ENCODE results near the gene MET. TPM values are rescaled to one million over a fixed set of nuclear protein-coding genes. Genes with fewer than 3 reads are reported as not detected.
"Not testable (repeated sequence)": the region's sequence is repeated elsewhere in the genome, so short reads cannot be mapped to it uniquely, and the experiment has no call there.

MET gene
- total RNA-seq, 1 donor from 2014 or later = 34.2 TPM

GRCh38 chr7:116653646-116654045 lies 18.4 kb upstream of the MET start:
- Mint-ChIP-seq H3K4me3 (no peak overlapping the region), H3K9me3 (peaks cover 2% of the 10 kb centered on the region), H3K4me1 (ENCODE audit: unreplicated experiment) (peaks cover 3% of the 10 kb centered on the region), H3K36me3 (no peaks in the 10 kb centered on the region), H3K27me3 (no peaks in the 10 kb centered on the region), H3K27ac (no peak overlapping the region)
- DNase-seq (ENCODE audit: extremely low spot score, unreplicated experiment) = no peak
- TF ChIP-seq CTCF (conservative IDR thresholded peaks at IDR 0.05) = no peak

- not testable (repeated sequence) for H3K4me3 Mint-ChIP-seq; H3K36me3 Mint-ChIP-seq; H3K27me3 Mint-ChIP-seq; H3K9me3 Mint-ChIP-seq; DNase-seq (ENCODE audit: extremely low spot score, unreplicated experiment); H3K27ac Mint-ChIP-seq
- peaks cover 13% of the 10 kb centered on the region for H3K4me1 Mint-ChIP-seq (ENCODE audit: unreplicated experiment)
Measured at GRCh38 chr7:116659248-116659647, 12.7 kb upstream of the MET start.

GRCh38 chr7:116661865-116662264 lies 10.1 kb upstream of the MET start:
- DNase-seq (ENCODE audit: extremely low spot score, unreplicated experiment) = no peak
- Mint-ChIP-seq H3K9me3 (peaks cover 4% of the 10 kb centered on the region), H3K36me3 (peaks cover 4% of the 10 kb centered on the region), H3K4me3 (no peak overlapping the region), H3K4me1 (ENCODE audit: unreplicated experiment) (peaks cover 17% of the 10 kb centered on the region), H3K27ac (no peak overlapping the region), H3K27me3 (peaks cover 2% of the 10 kb centered on the region)
- TF ChIP-seq CTCF (conservative IDR thresholded peaks at IDR 0.05) = no peak

GRCh38 chr7:116663744-116664143 lies 8.3 kb upstream of the MET start:
- no peak for TF ChIP-seq CTCF (conservative IDR thresholded peaks at IDR 0.05)
- H3K36me3 Mint-ChIP-seq = peaks cover 4% of the 10 kb centered on the region
- peaks cover 6% of the 10 kb centered on the region for H3K27me3 Mint-ChIP-seq
- no peak for DNase-seq (ENCODE audit: extremely low spot score, unreplicated experiment)
- H3K4me3 Mint-ChIP-seq = no peak overlapping the region
- H3K9me3 Mint-ChIP-seq = peaks cover 1% of the 10 kb centered on the region
- H3K4me1 Mint-ChIP-seq (ENCODE audit: unreplicated experiment) = peaks cover 17% of the 10 kb centered on the region
- H3K27ac Mint-ChIP-seq = no peak overlapping the region

DNA sequence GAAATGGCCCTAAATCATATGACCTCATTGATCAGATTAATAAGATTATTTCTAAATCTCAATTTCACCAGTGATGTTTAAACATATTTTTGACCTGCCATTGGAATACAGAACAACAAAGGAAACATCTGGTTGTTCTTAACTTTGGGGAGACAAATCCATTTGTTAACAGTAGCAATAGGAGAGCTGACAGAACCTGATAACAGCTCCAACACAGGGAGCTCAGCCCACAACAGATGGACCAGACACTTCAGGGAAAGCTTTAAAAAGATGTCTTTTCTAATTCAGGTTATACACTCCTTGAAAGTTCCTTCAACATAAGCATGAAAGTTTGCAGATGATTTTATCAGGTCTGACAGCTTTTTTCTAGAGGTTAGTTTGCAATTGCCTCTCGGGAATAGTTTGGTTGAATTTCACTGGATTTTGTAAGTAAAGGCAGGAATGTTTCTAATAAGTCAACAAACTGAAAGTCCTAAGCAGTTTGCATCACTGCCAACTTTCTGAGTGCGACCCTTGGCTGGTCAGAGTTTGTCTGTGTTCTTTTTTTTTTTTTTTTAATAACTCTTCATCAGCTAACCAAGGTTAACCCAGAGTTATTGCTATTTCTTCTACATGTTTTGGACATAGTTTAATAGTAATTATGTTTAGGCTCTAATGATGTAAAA lies 6.5 kb upstream of the MET start:
- no peak for DNase-seq (ENCODE audit: extremely low spot score, unreplicated experiment)
- no peak for TF ChIP-seq CTCF (conservative IDR thresholded peaks at IDR 0.05)
- H3K9me3 Mint-ChIP-seq = no peaks in the 10 kb centered on the region
- H3K4me3 Mint-ChIP-seq = no peak overlapping the region
- H3K27ac Mint-ChIP-seq = no peak overlapping the region
- H3K36me3 Mint-ChIP-seq = peaks cover under 1% of the 10 kb centered on the region
- H3K4me1 Mint-ChIP-seq (ENCODE audit: unreplicated experiment) = peaks cover 17% of the 10 kb centered on the region
- H3K27me3 Mint-ChIP-seq = peaks cover 16% of the 10 kb centered on the region

GRCh38 chr7:116669769-116670168 lies 2.2 kb upstream of the MET start:
- H3K27me3 Mint-ChIP-seq = peaks cover 38% of the 10 kb centered on the region
- DNase-seq (ENCODE audit: extremely low spot score, unreplicated experiment) = no peak
- H3K27ac Mint-ChIP-seq = no peak overlapping the region
- TF ChIP-seq CTCF (conservative IDR thresholded peaks at IDR 0.05) = no peak
- H3K4me3 Mint-ChIP-seq = no peak overlapping the region
- H3K36me3 Mint-ChIP-seq = no peaks in the 10 kb centered on the region
- peaks cover 25% of the 10 kb centered on the region for H3K4me1 Mint-ChIP-seq (ENCODE audit: unreplicated experiment)
- H3K9me3 Mint-ChIP-seq = no peaks in the 10 kb centered on the region

All from type B pancreatic cell (in vitro differentiated cells).